A549 (cell line): ENCODE data around the gene TRIOBP. TPM values are rescaled to one million over a fixed set of nuclear protein-coding genes. Genes with fewer than 3 reads are reported as not detected.

Experiments used
- ATAC-seq, 2 experiments: fragments of 200-7000 bp in 1 of 2; fragments of >200 bp in 1 of 2; cut with Nextera tagmentation in 1 of 2; cut with Tn5 transposase in 1 of 2; 3 replicates each; pipeline versions ENCODE4 v1.8.0 to v1.9.1; 2018 to 2020; ENCODE audit warnings: mild to moderate bottlenecking in 1 of 2, moderate library complexity in 1 of 2
- CTCF ChIA-PET: fragments of 300-600 bp; sonication (Branson Sonifier 250); formaldehyde crosslinking; extraction: SDS; loops from one replicate; lab custom pipeline; 2021; ENCODE audit warnings: antibody characterized with exemption, inconsistent platforms; lab: Yijun Ruan, JAX
- POLR2A ChIA-PET: fragments of 350-600 bp; formaldehyde crosslinking; extraction: SDS; loops from one replicate; lab custom pipeline; 2021; ENCODE audit warnings: antibody characterized with exemption, inconsistent platforms; lab: Yijun Ruan, JAX
- DNase-seq, 2 experiments: peaks; one replicate each; pipeline versions ENCODE4 v3.0.0 to v3.0.0-alpha.2; 2011 to 2016; ENCODE audit warnings: low read depth in 1 of 2, low spot score in 1 of 2
- FAIRE-seq: peaks from 2 replicates; lab custom pipeline; 2011; peaks lifted over from hg19 to GRCh38; lab: Jason Lieb, UNC
- H3K27ac ChIP-seq, 2 experiments: fragments of >200 bp; sonication (Bioruptor Twin); formaldehyde crosslinking; 3 replicates each; pipeline ENCODE4 v1.5.1; 2016 to 2017
- H3K4me1 ChIP-seq: fragments of >200 bp; sonication (Bioruptor Twin); formaldehyde crosslinking; 3 replicates; pipeline ENCODE4 v1.6.1; 2016
- H3K4me2 ChIP-seq: fragments of >200 bp; sonication (Bioruptor Twin); formaldehyde crosslinking; 3 replicates; pipeline ENCODE4 v1.6.1; 2016
- H3K4me3 ChIP-seq: fragments of >200 bp; sonication (Bioruptor Twin); formaldehyde crosslinking; 3 replicates; pipeline ENCODE4 v1.5.1; 2016
- H3K9me3 ChIP-seq: fragments of >200 bp; sonication (Bioruptor Twin); formaldehyde crosslinking; 3 replicates; pipeline ENCODE4 v1.6.1; 2016
- BCL3 ChIP-seq: fragments of >200 bp; sonication (Bioruptor Twin); formaldehyde crosslinking; IDR thresholded peaks from 3 replicates; pipeline ENCODE4 v1.6.1; 2016
- BHLHE40 ChIP-seq: IDR thresholded peaks from 2 replicates; pipeline ENCODE4 v1.6.1; 2012; ENCODE audit warnings: low read depth, low read length, inconsistent platforms
- CBX8 ChIP-seq: fragments of 200-600 bp; sonication (generic); IDR thresholded peaks from 2 replicates; pipeline ENCODE4 v1.6.1; 2016
- CEBPB ChIP-seq, 2 experiments: fragments of >200 bp in 1 of 2; sonication (Bioruptor Twin) in 1 of 2; formaldehyde crosslinking in 1 of 2; IDR thresholded peaks; 2 replicates each; pipeline ENCODE4 v1.6.1; 2012 to 2016
- CHD2 ChIP-seq: fragments of 150-350 bp; IDR thresholded peaks from 2 replicates; pipeline ENCODE4 v1.6.1; 2014; ENCODE audit warnings: low read length; ENCODE audit not compliant: partially characterized antibody
- CHD4 ChIP-seq: fragments of 200-600 bp; sonication (generic); IDR thresholded peaks from 2 replicates; pipeline ENCODE4 v1.6.1; 2016; ENCODE audit warnings: antibody characterized with exemption, mild to moderate bottlenecking, borderline replicate concordance
- ELK1 ChIP-seq: fragments of 150-350 bp; IDR thresholded peaks from 2 replicates; pipeline ENCODE4 v1.6.1; 2014; ENCODE audit warnings: low read depth, mild to moderate bottlenecking, low read length
- ESRRA ChIP-seq: fragments of 150-350 bp; IDR thresholded peaks from 2 replicates; pipeline ENCODE4 v1.6.1; 2014; ENCODE audit warnings: mild to moderate bottlenecking, low read length, borderline replicate concordance
- FOSL2 ChIP-seq, 2 experiments: fragments of 450-650 bp in 1 of 2; fragments of >200 bp in 1 of 2; sonication (Bioruptor Twin) in 1 of 2; formaldehyde crosslinking; IDR thresholded peaks; 2 replicates each; pipeline versions ENCODE4 v1.5.0 to v1.6.1; 2016 to 2020; ENCODE audit warnings: mild to moderate bottlenecking in 1 of 2, moderate library complexity in 1 of 2
- FOXS1 ChIP-seq: fragments of 250-450 bp; sonication (Bioruptor Pico); IDR thresholded peaks from 2 replicates; pipeline ENCODE4 v1.5.0; 2020; ENCODE audit warnings: mild to moderate bottlenecking, moderate library complexity
- GATA3 ChIP-seq: IDR thresholded peaks from 2 replicates; pipeline ENCODE4 v1.6.1; 2012; ENCODE audit warnings: borderline replicate concordance
- HDAC2 ChIP-seq: fragments of 200-600 bp; sonication (generic); IDR thresholded peaks from 2 replicates; pipeline ENCODE4 v1.6.1; 2016
- HOXA7 ChIP-seq: fragments of 250-450 bp; sonication (Bioruptor Pico); IDR thresholded peaks from 2 replicates; pipeline ENCODE4 v1.5.0; 2020; ENCODE audit warnings: mild to moderate bottlenecking, moderate library complexity
- KDM1A ChIP-seq: fragments of 200-600 bp; sonication (generic); IDR thresholded peaks from 2 replicates; pipeline ENCODE4 v1.6.1; 2016; ENCODE audit warnings: low read depth, mild to moderate bottlenecking
- MAFK ChIP-seq: fragments of 450-650 bp; IDR thresholded peaks from 2 replicates; pipeline ENCODE4 v1.6.1; 2014; ENCODE audit not compliant: partially characterized antibody
- MAX ChIP-seq: IDR thresholded peaks from 2 replicates; pipeline ENCODE4 v1.6.1; 2012
- MYC ChIP-seq: IDR thresholded peaks from 2 replicates; pipeline ENCODE4 v1.6.1; 2012; ENCODE audit warnings: mild to moderate bottlenecking, inconsistent platforms, low read length, improper control_type of control experiment, borderline replicate concordance
- NFE2L2 ChIP-seq: fragments of 150-350 bp; conservative IDR thresholded peaks from 2 replicates; pipeline ENCODE4 v1.6.1; 2014; ENCODE audit warnings: low read length
- PHF8 ChIP-seq: fragments of 200-600 bp; sonication (generic); IDR thresholded peaks from 2 replicates; pipeline ENCODE4 v1.6.1; 2016; ENCODE audit warnings: low read depth, mild to moderate bottlenecking, antibody characterized with exemption, moderate library complexity, borderline replicate concordance
- POLR2AphosphoS2 ChIP-seq: conservative IDR thresholded peaks from 2 replicates; pipeline ENCODE4 v1.6.1; 2012; ENCODE audit warnings: low read length, improper control_type of control experiment, inconsistent platforms
- RNF2 ChIP-seq: fragments of 200-600 bp; sonication (generic); IDR thresholded peaks from 2 replicates; pipeline ENCODE4 v1.6.1; 2016; ENCODE audit warnings: low read depth, mild to moderate bottlenecking, antibody characterized with exemption, moderate library complexity, borderline replicate concordance
- TFCP2L1 ChIP-seq: fragments of 250-450 bp; sonication (Bioruptor Pico); IDR thresholded peaks from 2 replicates; pipeline ENCODE4 v1.5.0; 2021; ENCODE audit warnings: mild to moderate bottlenecking
- ZSCAN20 ChIP-seq: fragments of 250-450 bp; sonication (Bioruptor Pico); IDR thresholded peaks from 2 replicates; pipeline ENCODE4 v1.8.0; 2022; ENCODE audit warnings: mild to moderate bottlenecking, moderate library complexity
- WGBS: methylation state at CpG from one replicate; pipeline ENCODE4 v1.1.6; 2017; ENCODE audit errors: missing lambda C conversion rate; 5-methylcytosine and 5-hydroxymethylcytosine counted together
- polyA plus RNA-seq, 4 experiments: library from polyadenylated mRNA; depleted of rRNA in 3 of 4; stranded (reverse); fragments of >200 nt; fragmentation: RNase III in 1 of 4; extraction: RNeasy Plus Mini Kit Qiagen cat#74134 plus additional on column Dnase treatment in 1 of 4; gene quantifications; 2 replicates in 3 of 4; 3 replicates in 1 of 4; pipeline ENCODE4 v1.2.3, GENCODE V29; 2011 to 2017
- TF ChIP-seq, protein P1 (sequence below): fragments of >200 bp; sonication (Bioruptor Twin); formaldehyde crosslinking; IDR thresholded peaks from 2 replicates; pipeline ENCODE4 v1.6.1; 2016

The TRIOBP gene
- polyA plus RNA-seq, 2 of the 4 experiments (the other 2 are of a cell fraction), result 15.7 to 26.0 TPM

GRCh38 chr22:37758694-37759093 is 61.8 kb downstream of the TRIOBP start:
- DNase-seq, result no peak
- POLR2A ChIA-PET, result no interaction called here
- CTCF ChIA-PET, result interaction anchor here (1.6 to 1.7 kb wide), 2 partner anchors 33 to 78 kb away, joined by 3 to 4 read pairs; no protein-coding TSS in a partner anchor
- no peak overlapping the region for H3K4me3 ChIP-seq
- WGBS, result 65% methylated on average over 10 of the region's 10 CpGs
- ATAC-seq, result no peak; a peak in 1 of 6 replicates
- TF ChIP-seq, protein P1, sequence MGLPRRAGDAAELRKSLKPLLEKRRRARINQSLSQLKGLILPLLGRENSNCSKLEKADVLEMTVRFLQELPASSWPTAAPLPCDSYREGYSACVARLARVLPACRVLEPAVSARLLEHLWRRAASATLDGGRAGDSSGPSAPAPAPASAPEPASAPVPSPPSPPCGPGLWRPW, result no peak
- TF ChIP-seq MYC, result no peak
- no peak for TF ChIP-seq ZSCAN20 (CRISPR knock-in tag)
- peaks cover 59% of the 10 kb centered on the region for H3K4me1 ChIP-seq
- no peaks in the 10 kb centered on the region for H3K9me3 ChIP-seq
- no peak overlapping the region for H3K4me2 ChIP-seq
- peak overlapping the region; percentile 2 to 67; a peak in 1 of 6 replicates for H3K27ac ChIP-seq
- no peak for FAIRE-seq

- DNase-seq (no peak), FAIRE-seq (no peak), ATAC-seq (no peak)
- TF ChIP-seq ESRRA (0 out of 2 replicates have a peak, but pooled peaks have one; percentile 15), MAX (no peak)
- Histone ChIP-seq H3K4me2 (peak overlapping the region; percentile 51; the same call in 1 of the 3 replicates), H3K4me3 (no peak overlapping the region), H3K27ac (peak overlapping the region; percentile 2 to 67; a peak in 3 of 6 replicates), H3K4me1 (peaks cover 53% of the 10 kb centered on the region), H3K9me3 (no peaks in the 10 kb centered on the region)
- ChIA-PET POLR2A (no interaction called here), CTCF (no interaction called here)
- 84% methylated on average over 6 of the region's 11 CpGs for WGBS
Observed at GRCh38 chr22:37759281-37759680, 62.4 kb downstream of the TRIOBP start.

DNA sequence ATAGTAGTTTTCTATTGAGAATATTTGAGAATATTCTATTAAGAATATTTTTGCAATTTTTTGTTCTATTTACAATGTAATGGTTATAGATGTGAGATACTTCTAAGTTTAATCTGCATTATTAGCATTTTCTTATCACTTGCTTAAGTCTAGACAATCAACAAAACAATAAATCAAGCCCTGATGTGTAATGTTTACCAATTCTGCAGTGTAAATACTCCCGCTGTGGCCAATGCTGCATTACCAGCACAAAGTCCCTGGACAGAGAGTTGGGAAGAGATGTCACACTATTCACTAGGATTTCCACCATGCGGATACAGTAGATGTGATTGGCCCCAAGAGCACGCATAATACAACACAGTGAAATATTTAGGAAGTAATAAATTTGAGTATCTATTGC is 63.3 kb downstream of the TRIOBP start:
- Histone ChIP-seq H3K4me3 (no peak overlapping the region), H3K9me3 (no peaks in the 10 kb centered on the region), H3K4me2 (peak overlapping the region; percentile 51), H3K27ac (peak overlapping the region in 1 of 2 experiments; percentile 64; a peak in 1 of 6 replicates), H3K4me1 (peaks cover 51% of the 10 kb centered on the region)
- ChIA-PET CTCF (no interaction called here), POLR2A (no interaction called here)
- FAIRE-seq (no peak), ATAC-seq (peak in 1 of 2 experiments; percentile 65; a peak in 3 of 6 replicates), DNase-seq (peak in 1 of 2 experiments; percentile 67)
- 31% methylated on average over 3 of the region's 3 CpGs for WGBS
- no peak for TF ChIP-seq NFE2L2
- peak in 1 of 2 experiments; percentile 16; a peak in 1 of 4 replicates for TF ChIP-seq CEBPB (IDR thresholded peaks at IDR 0.05)
- no peak for TF ChIP-seq FOSL2 (IDR thresholded peaks at IDR 0.05)
- TF ChIP-seq FOSL2 (CRISPR knock-in tag; IDR thresholded peaks at IDR 0.05), result peak; percentile 29; the same call in 1 of the 2 replicates
- TF ChIP-seq GATA3, result peak; percentile 53; the same call in 1 of the 2 replicates

DNA sequence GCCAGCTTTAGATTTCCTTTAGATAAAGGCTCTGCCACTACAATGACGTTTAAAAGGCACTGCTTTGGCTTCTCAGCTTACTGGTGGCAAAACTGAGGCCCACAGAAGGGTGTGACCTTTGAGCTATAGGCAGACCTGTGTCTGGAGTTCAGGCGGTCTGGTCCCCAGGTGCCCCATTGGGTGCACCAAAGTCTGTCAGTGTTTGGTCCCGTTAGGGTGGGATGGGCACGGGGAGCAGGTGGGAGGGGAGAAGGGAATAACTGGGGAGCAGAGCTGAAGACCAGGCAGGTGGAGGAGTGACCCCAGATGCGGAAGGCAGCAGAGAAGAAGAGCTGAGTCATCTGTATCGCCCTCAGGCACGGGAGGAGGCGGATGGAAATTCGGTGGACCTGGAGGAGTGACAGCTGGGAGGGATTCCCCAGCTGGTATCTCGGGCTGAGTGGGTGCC is 65.6 kb downstream of the TRIOBP start:
- Histone ChIP-seq H3K4me3 (no peak overlapping the region), H3K4me2 (peak overlapping the region; percentile 48), H3K4me1 (peaks cover 51% of the 10 kb centered on the region), H3K27ac (peak overlapping the region; percentile 57 to 79; a peak in 5 of 6 replicates), H3K9me3 (no peaks in the 10 kb centered on the region)
- POLR2A ChIA-PET, result interaction anchor here (0.6 kb wide), 1 partner anchor 117 kb away, joined by 3 read pairs; no protein-coding TSS in a partner anchor
- no peak for DNase-seq
- TF ChIP-seq POLR2AphosphoS2, result no peak
- peak; percentile 86 for TF ChIP-seq MAFK
- peak; percentile 45 to 50; a peak in 3 of 6 replicates for ATAC-seq
- FAIRE-seq, result no peak
- 31% methylated on average over 9 of the region's 10 CpGs for WGBS
- CTCF ChIA-PET, result interaction anchor here (0.6 to 1.5 kb wide), 6 partner anchors 9 to 224 kb away, joined by 3 to 5 read pairs (median 3); no protein-coding TSS in a partner anchor

DNA sequence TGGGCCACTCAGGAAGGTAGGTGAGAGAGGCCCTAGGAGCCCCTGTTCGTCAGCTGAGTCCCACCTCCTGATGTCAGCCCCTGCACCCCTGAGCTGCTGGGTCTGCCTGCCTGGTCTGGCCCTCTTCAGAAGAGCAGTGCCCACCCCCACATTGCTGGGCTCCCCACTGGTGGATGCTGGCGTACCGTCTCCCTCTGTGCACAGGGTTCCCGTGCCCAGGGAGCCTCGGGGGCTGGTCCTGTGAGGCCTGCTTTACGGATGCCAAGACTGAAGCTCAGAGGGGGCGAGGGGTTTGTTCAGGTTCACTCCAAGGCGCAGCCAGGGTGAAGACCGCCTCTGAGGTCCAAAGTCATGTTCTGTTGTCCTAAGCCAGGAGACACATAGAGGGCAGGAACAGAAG is 66.2 kb downstream of the TRIOBP start:
- no peaks in the 10 kb centered on the region for H3K9me3 ChIP-seq
- H3K27ac ChIP-seq, result peak overlapping the region; percentile 57 to 79; a peak in 5 of 6 replicates
- ATAC-seq, result no peak; a peak in 1 of 6 replicates
- ChIA-PET CTCF (interaction anchor here (0.9 to 1.5 kb wide), 5 partner anchors 9 to 224 kb away, joined by 3 to 5 read pairs (median 3); no protein-coding TSS in a partner anchor), POLR2A (no interaction called here)
- H3K4me2 ChIP-seq, result 0 out of 3 replicates have a peak overlapping the region, but pooled peaks have one; percentile 48
- 93% methylated on average over 4 of the region's 9 CpGs for WGBS
- FAIRE-seq, result no peak
- no peak overlapping the region for H3K4me3 ChIP-seq
- H3K4me1 ChIP-seq, result peaks cover 51% of the 10 kb centered on the region
- DNase-seq, result no peak
- TF ChIP-seq BHLHE40, result no peak
- TF ChIP-seq BCL3, result no peak
- no peak for TF ChIP-seq CHD4
- no peak for TF ChIP-seq CHD2
- no peak for TF ChIP-seq CBX8
- TF ChIP-seq PHF8, result no peak
- TF ChIP-seq KDM1A, result no peak
- TF ChIP-seq ZSCAN20 (CRISPR knock-in tag), result no peak
- TF ChIP-seq HDAC2, result no peak
- TF ChIP-seq TFCP2L1, result no peak
- TF ChIP-seq HOXA7 (CRISPR knock-in tag), result no peak
- TF ChIP-seq RNF2, result no peak
- TF ChIP-seq FOXS1 (CRISPR knock-in tag), result no peak
- TF ChIP-seq ELK1, result no peak
- TF ChIP-seq, protein P1, result no peak
